ENCODE results near the gene MAGI2. TPM values are rescaled to one million over a fixed set of nuclear protein-coding genes. Genes with fewer than 3 reads are reported as not detected.

Gene MAGI2
- polyA plus RNA-seq, 1 experiment, result 0.81 TPM

DNA sequence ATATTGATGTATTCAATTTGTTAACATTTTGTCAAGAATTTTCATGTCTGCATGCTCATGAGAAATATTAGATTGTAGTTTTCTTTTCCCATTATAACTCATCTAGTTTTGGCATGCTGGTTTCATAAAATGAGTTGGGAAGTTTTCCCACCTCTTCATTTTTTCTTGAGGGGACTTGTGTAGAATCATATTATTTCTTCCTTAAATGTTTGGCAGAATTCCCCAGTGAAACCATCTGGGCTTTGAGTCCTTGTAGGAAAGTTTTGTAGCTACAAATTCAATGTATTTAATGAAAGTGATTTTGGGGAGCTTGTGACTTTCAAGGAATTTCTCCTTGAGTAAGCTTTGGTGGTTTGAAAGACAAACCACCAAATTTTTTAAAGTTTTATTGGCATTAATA, 1481.7 kb downstream of the MAGI2 start:
- ChIA-PET CTCF (no interaction called here), POLR2A (no interaction called here)
- TF ChIP-seq, protein P1, sequence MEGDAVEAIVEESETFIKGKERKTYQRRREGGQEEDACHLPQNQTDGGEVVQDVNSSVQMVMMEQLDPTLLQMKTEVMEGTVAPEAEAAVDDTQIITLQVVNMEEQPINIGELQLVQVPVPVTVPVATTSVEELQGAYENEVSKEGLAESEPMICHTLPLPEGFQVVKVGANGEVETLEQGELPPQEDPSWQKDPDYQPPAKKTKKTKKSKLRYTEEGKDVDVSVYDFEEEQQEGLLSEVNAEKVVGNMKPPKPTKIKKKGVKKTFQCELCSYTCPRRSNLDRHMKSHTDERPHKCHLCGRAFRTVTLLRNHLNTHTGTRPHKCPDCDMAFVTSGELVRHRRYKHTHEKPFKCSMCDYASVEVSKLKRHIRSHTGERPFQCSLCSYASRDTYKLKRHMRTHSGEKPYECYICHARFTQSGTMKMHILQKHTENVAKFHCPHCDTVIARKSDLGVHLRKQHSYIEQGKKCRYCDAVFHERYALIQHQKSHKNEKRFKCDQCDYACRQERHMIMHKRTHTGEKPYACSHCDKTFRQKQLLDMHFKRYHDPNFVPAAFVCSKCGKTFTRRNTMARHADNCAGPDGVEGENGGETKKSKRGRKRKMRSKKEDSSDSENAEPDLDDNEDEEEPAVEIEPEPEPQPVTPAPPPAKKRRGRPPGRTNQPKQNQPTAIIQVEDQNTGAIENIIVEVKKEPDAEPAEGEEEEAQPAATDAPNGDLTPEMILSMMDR (IDR thresholded peaks at IDR 0.05; ENCODE audit: insufficient read depth, low read depth, low read length), result no peak
- H3K36me3 ChIP-seq (ENCODE audit: control insufficient read depth, insufficient read depth, low read length), result no peaks in the 10 kb centered on the region
- no peaks in the 10 kb centered on the region for H3K27me3 ChIP-seq (ENCODE audit: control insufficient read depth, insufficient read depth, low read length)
- H3K4me3 ChIP-seq (ENCODE audit: low read depth, low read length), result no peak overlapping the region
- DNase-seq (ENCODE audit: low read depth), result no peak

DNA sequence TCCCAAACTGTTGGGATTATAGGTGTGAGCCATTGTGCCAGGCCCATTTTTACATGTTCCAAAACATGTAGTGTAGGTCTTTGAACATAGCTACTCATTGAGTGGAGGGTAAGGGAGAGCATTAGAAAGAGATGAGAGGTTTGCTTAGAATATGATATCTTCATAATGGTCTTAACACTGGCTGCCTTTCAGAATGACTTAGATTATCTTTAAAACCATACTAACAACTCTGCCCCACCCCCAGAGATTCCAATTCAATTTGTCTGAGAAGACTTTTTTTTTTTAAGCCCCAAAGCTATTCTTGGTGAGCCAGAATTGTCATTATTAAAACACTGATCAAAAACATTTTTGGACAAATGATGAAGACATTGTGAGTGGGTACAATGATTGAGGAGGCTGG, 1486.0 kb downstream of the MAGI2 start:
- Histone ChIP-seq H3K4me3 (ENCODE audit: low read depth, low read length) (no peak overlapping the region), H3K27me3 (ENCODE audit: control insufficient read depth, insufficient read depth, low read length) (no peaks in the 10 kb centered on the region), H3K36me3 (ENCODE audit: control insufficient read depth, insufficient read depth, low read length) (no peaks in the 10 kb centered on the region)
- TF ChIP-seq, protein P1 (IDR thresholded peaks at IDR 0.05; ENCODE audit: insufficient read depth, low read depth, low read length), result no peak
- ChIA-PET POLR2A (no interaction called here), CTCF (no interaction called here)
- DNase-seq (ENCODE audit: low read depth), result no peak

Small RNAs within 50 kb of the gene (small RNA-seq; reads per million reads assigned to genes)
- gene RNU6-337P (ENCODE audit: insufficient read length, low read depth, low replicate concordance), result not detected
- gene RNU6-530P (ENCODE audit: insufficient read length, low read depth, low replicate concordance), result not detected

Measured in BJ (cell line).